GM06990 (cell line): Measurements from ENCODE around the gene CASZ1.

ENCODE experiments used
- DNase-seq: peaks from one replicate; pipeline ENCODE4 v3.0.0-alpha.2; 2011; ENCODE audit not compliant: insufficient read length; ENCODE audit errors: extremely low read depth
- H3K27me3 ChIP-seq: replicated peaks from 2 replicates; pipeline ENCODE4 v1.6.0; 2011; ENCODE audit warnings: low read length; ENCODE audit not compliant: control insufficient read depth, insufficient read depth
- H3K36me3 ChIP-seq: 2 replicates; pipeline ENCODE4 v1.5.1; 2011; ENCODE audit warnings: low read length; ENCODE audit not compliant: control insufficient read depth, insufficient read depth
- H3K4me3 ChIP-seq: replicated peaks from 2 replicates; pipeline ENCODE4 v1.5.1; 2011; ENCODE audit warnings: low read depth, mild to moderate bottlenecking, control low read depth, low read length
- CTCF ChIP-seq: IDR thresholded peaks from 2 replicates; pipeline ENCODE4 v1.5.1; 2011; ENCODE audit warnings: low read length, control low read depth, mild to moderate bottlenecking, inconsistent platforms; ENCODE audit not compliant: insufficient read depth, poor library complexity, severe bottlenecking

The CASZ1 gene

GRCh38 chr1:10634428-10635084, 161.9 kb downstream of the CASZ1 start:
- no peak for TF ChIP-seq CTCF
- H3K27me3 ChIP-seq = no peaks in the 10 kb centered on the region
- no peak overlapping the region for H3K4me3 ChIP-seq
- peaks cover 2% of the 10 kb centered on the region for H3K36me3 ChIP-seq
- DNase-seq = no peak

DNA sequence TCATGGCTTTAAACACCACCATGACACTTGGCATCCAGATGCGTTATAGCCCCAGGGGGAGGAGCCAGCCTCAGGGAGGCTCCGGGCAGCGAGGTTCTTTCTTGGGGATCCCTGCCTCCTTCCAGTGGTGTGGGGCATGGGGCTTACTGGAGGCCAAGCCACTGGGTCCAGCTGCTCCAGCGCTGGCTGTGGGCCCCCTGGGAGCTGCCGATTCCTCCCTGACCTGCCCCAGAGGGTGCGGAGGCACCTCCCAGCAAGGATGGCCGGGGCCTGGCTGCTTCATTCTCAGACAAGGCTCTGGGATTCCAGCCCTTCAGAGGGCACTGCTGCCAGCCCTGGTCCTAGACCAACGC, 162.4 kb downstream of the CASZ1 start:
- no peak overlapping the region for H3K4me3 ChIP-seq
- H3K36me3 ChIP-seq = peaks cover 2% of the 10 kb centered on the region
- DNase-seq = no peak
- TF ChIP-seq CTCF = no peak
- H3K27me3 ChIP-seq = no peaks in the 10 kb centered on the region

DNA sequence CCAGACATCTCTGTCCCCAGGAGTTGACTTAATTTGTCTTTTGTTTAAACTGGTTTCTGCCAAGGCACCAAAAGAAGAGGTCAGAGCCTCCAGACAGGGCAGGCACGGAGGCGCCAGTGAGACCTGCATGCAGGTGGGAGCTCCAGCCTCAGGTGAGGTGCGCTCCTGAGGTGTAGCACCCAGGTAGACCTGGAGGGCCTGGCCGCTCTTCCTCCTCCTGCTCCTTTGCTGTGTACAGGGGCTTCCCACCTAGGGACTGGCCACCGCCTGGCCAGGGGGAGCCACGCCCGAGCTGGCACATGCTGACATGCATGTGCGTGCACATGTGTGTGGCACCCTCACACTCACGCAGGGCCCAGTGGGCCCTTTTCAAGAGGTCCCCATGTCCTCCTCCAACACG, 163.0 kb downstream of the CASZ1 start:
- no peak for TF ChIP-seq CTCF
- Histone ChIP-seq H3K27me3 (no peaks in the 10 kb centered on the region), H3K36me3 (peaks cover 2% of the 10 kb centered on the region), H3K4me3 (no peak overlapping the region)
- DNase-seq = no peak

DNA sequence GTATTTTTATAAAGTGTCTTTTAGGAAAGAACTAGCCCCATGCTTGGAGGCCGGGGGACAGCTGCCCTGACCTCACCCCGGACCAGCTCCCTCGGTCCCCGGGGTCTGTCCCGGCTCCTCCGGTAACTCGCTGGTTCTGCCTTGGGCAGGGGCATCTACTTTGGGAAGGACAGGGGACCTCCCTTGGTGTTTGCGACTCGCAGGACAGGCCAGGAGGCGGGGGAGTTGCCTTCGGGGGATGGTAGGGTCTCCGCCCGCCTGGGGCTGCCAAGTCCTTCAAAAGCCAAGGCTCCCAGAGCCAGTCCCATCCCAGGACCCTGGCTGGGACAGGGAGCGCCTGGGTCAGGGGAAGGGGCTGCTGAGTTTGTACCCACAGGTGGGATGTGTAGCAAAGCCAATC, 163.8 kb downstream of the CASZ1 start:
- no peak for DNase-seq
- Histone ChIP-seq H3K27me3 (no peaks in the 10 kb centered on the region), H3K36me3 (peaks cover 2% of the 10 kb centered on the region), H3K4me3 (no peak overlapping the region)
- no peak for TF ChIP-seq CTCF

GRCh38 chr1:10631811-10632593, 164.4 kb downstream of the CASZ1 start:
- no peak for TF ChIP-seq CTCF
- DNase-seq = no peak
- Histone ChIP-seq H3K4me3 (no peak overlapping the region), H3K36me3 (peaks cover 5% of the 10 kb centered on the region), H3K27me3 (no peaks in the 10 kb centered on the region)
